Measurements from ENCODE around the gene VGLL4. TPM values are rescaled to one million over a fixed set of nuclear protein-coding genes. Genes with fewer than 3 reads are reported as not detected.

Gene VGLL4
- total RNA-seq, 2 donors from 2014 or later, result 47.5 to 49.7 TPM

GRCh38 chr3:11593318-11594034 is 50.2 kb downstream of the VGLL4 start:
- Histone ChIP-seq H3K27me3 (ENCODE audit: control insufficient read depth, insufficient read depth, low read length, poor library complexity, severe bottlenecking) (no peaks in the 10 kb centered on the region), H3K9me3 (ENCODE audit: control insufficient read depth, low read length) (peaks cover 14% of the 10 kb centered on the region), H3K4me3 (ENCODE audit: low read length) (no peak overlapping the region), H3K4me1 (ENCODE audit: control insufficient read depth, insufficient read depth, low read length) (peaks cover 39% of the 10 kb centered on the region), H3K9ac (ENCODE audit: extremely low read depth, low read length, poor library complexity, severe bottlenecking) (no peak overlapping the region), H3K27ac (ENCODE audit: low read depth, low read length) (peak overlapping the region; percentile 31), H3K36me3 (ENCODE audit: control insufficient read depth, insufficient read depth, low read length) (peaks cover 6% of the 10 kb centered on the region)
- Mint-ChIP-seq H3K4me3 (no peak overlapping the region), H3K9me3 (peaks cover 23% of the 10 kb centered on the region), H3K36me3 (ENCODE audit: low read depth) (peaks cover 34% of the 10 kb centered on the region), H3K4me1 (peaks cover 52% of the 10 kb centered on the region), H3K27me3 (ENCODE audit: insufficient read depth) (no peaks in the 10 kb centered on the region), H3K27ac (peak overlapping the region; percentile 2)
- TF ChIP-seq CTCF (conservative IDR thresholded peaks at IDR 0.05), result no peak
- WGBS, 2 experiments (ENCODE audit: insufficient coverage in 1 of 2, insufficient read length in 1 of 2), result 39 to 40% methylated on average over 9 of the region's 10 CpGs
- peak; percentile 62 for DNase-seq

GRCh38 chr3:11592445-11593298 is 51.0 kb downstream of the VGLL4 start:
- peaks cover 30% of the 10 kb centered on the region for H3K36me3 Mint-ChIP-seq (ENCODE audit: low read depth)
- H3K27ac Mint-ChIP-seq, result peak overlapping the region; percentile 98
- H3K27ac ChIP-seq (ENCODE audit: low read depth, low read length), result peak overlapping the region; percentile 93
- WGBS, 2 experiments (ENCODE audit: insufficient coverage in 1 of 2, insufficient read length in 1 of 2), result 84 to 86% methylated on average over 11 to 14 of the region's 14 CpGs
- H3K27me3 Mint-ChIP-seq (ENCODE audit: insufficient read depth), result no peaks in the 10 kb centered on the region
- peaks cover 3% of the 10 kb centered on the region for H3K36me3 ChIP-seq (ENCODE audit: control insufficient read depth, insufficient read depth, low read length)
- no peak overlapping the region for H3K4me3 ChIP-seq (ENCODE audit: low read length)
- peak; percentile 40 for DNase-seq
- H3K9me3 Mint-ChIP-seq, result peaks cover 15% of the 10 kb centered on the region
- no peak overlapping the region for H3K9ac ChIP-seq (ENCODE audit: extremely low read depth, low read length, poor library complexity, severe bottlenecking)
- H3K27me3 ChIP-seq (ENCODE audit: control insufficient read depth, insufficient read depth, low read length, poor library complexity, severe bottlenecking), result no peaks in the 10 kb centered on the region
- peaks cover 57% of the 10 kb centered on the region for H3K4me1 Mint-ChIP-seq
- H3K4me1 ChIP-seq (ENCODE audit: control insufficient read depth, insufficient read depth, low read length), result peaks cover 39% of the 10 kb centered on the region
- H3K4me3 Mint-ChIP-seq, result no peak overlapping the region
- peaks cover 6% of the 10 kb centered on the region for H3K9me3 ChIP-seq (ENCODE audit: control insufficient read depth, low read length)
- TF ChIP-seq CTCF (conservative IDR thresholded peaks at IDR 0.05), result no peak

- Mint-ChIP-seq H3K36me3 (ENCODE audit: low read depth) (peaks cover 20% of the 10 kb centered on the region), H3K9me3 (peaks cover 6% of the 10 kb centered on the region), H3K4me1 (peaks cover 57% of the 10 kb centered on the region), H3K4me3 (peak overlapping the region; percentile 35), H3K27ac (peak overlapping the region; percentile 98), H3K27me3 (ENCODE audit: insufficient read depth) (no peaks in the 10 kb centered on the region)
- H3K27me3 ChIP-seq (ENCODE audit: control insufficient read depth, insufficient read depth, low read length, poor library complexity, severe bottlenecking), result no peaks in the 10 kb centered on the region
- H3K36me3 ChIP-seq (ENCODE audit: control insufficient read depth, insufficient read depth, low read length), result peaks cover 9% of the 10 kb centered on the region
- peak overlapping the region; percentile 93 for H3K27ac ChIP-seq (ENCODE audit: low read depth, low read length)
- peak overlapping the region; percentile 21 for H3K9ac ChIP-seq (ENCODE audit: extremely low read depth, low read length, poor library complexity, severe bottlenecking)
- 0 to 28% methylated on average over 7 to 9 of the region's 9 CpGs for WGBS, 2 experiments (ENCODE audit: insufficient coverage in 1 of 2, insufficient read length in 1 of 2)
- H3K9me3 ChIP-seq (ENCODE audit: control insufficient read depth, low read length), result no peaks in the 10 kb centered on the region
- DNase-seq, result peak; percentile 88
- peaks cover 39% of the 10 kb centered on the region for H3K4me1 ChIP-seq (ENCODE audit: control insufficient read depth, insufficient read depth, low read length)
- H3K4me3 ChIP-seq (ENCODE audit: low read length), result peak overlapping the region; percentile 28
- TF ChIP-seq CTCF (conservative IDR thresholded peaks at IDR 0.05), result no peak
These were observed 52.1 kb downstream of the VGLL4 start for GRCh38 chr3:11591391-11592282.
